ENCODE results near the gene YWHAE.

DNA sequence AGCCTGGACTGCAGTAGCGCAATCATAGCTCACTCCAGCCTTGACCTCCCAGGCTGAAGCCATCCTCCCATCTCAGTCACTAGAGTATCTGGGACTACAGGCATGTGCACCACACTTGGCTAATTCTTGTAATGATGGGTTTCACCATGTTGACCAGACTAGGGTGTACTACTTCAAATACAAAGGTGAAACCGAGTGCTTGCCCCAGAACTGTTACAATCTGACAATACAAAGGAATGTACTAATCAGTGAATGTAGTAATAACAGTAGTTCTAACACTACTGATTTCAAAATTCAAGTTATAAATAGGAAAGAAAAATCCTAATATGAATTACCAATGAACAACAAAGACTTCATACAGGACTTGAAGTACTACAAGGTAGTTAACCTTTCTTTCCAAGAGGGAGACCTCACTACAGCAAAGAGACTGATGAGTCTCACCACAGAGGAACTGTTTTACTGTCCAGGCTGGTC is 31.6 kb upstream of the YWHAE start:
- TF ChIP-seq POLR2A (IDR thresholded peaks at IDR 0.05) (no peak), EP300 (IDR thresholded peaks at IDR 0.05) (no peak)
- TF ChIP-seq, protein P1, sequence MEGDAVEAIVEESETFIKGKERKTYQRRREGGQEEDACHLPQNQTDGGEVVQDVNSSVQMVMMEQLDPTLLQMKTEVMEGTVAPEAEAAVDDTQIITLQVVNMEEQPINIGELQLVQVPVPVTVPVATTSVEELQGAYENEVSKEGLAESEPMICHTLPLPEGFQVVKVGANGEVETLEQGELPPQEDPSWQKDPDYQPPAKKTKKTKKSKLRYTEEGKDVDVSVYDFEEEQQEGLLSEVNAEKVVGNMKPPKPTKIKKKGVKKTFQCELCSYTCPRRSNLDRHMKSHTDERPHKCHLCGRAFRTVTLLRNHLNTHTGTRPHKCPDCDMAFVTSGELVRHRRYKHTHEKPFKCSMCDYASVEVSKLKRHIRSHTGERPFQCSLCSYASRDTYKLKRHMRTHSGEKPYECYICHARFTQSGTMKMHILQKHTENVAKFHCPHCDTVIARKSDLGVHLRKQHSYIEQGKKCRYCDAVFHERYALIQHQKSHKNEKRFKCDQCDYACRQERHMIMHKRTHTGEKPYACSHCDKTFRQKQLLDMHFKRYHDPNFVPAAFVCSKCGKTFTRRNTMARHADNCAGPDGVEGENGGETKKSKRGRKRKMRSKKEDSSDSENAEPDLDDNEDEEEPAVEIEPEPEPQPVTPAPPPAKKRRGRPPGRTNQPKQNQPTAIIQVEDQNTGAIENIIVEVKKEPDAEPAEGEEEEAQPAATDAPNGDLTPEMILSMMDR (IDR thresholded peaks at IDR 0.05): no peak

Measured in ovary (tissue), 3 donors.